GM12878 (cell line): Measurements from ENCODE around the gene LRRC3B. TPM values are rescaled to one million over a fixed set of nuclear protein-coding genes. Genes with fewer than 3 reads are reported as not detected.

Source experiments
- ATAC-seq: fragments of 200-7000 bp; cut with Tn5 transposase; 3 replicates; pipeline ENCODE4 v1.9.1; 2020; ENCODE audit warnings: mild to moderate bottlenecking, moderate library complexity
- BruUV-seq: library from RNA; stranded (reverse); fragments of 400-500 nt; replicated peaks from 2 replicates; lab custom pipeline; 2021; lab: Mats Ljungman, UMichigan
- CTCF ChIA-PET: fragments of 300-600 bp; sonication (Branson Sonifier 250); formaldehyde crosslinking; extraction: SDS; loops from one replicate; lab custom pipeline; 2021; ENCODE audit warnings: inconsistent platforms; lab: Yijun Ruan, JAX
- POLR2A ChIA-PET: fragments of 350-600 bp; formaldehyde crosslinking; extraction: SDS; loops from one replicate; lab custom pipeline; 2021; ENCODE audit warnings: inconsistent platforms; lab: Charles Lee
- RAD21 ChIA-PET: fragments of 300-600 bp; sonication (Branson Sonifier 250); formaldehyde crosslinking; loops from one replicate; lab custom pipeline; 2023; ENCODE audit warnings: antibody characterized with exemption; ENCODE audit not compliant: unreplicated experiment; lab: Charles Lee
- SMC1A ChIA-PET: fragments of 300-600 bp; sonication (Branson Sonifier 250); formaldehyde crosslinking; loops from one replicate; lab custom pipeline; 2023; ENCODE audit not compliant: unreplicated experiment, uncharacterized antibody; lab: Charles Lee
- DNase-seq: peaks from one replicate; pipeline ENCODE4 v3.0.0-alpha.2; 2011; ENCODE audit warnings: low read depth, low spot score
- FAIRE-seq: peaks from 3 replicates; lab custom pipeline; 2011; peaks lifted over from hg19 to GRCh38; lab: Jason Lieb, UNC
- H2AFZ ChIP-seq: 2 replicates; pipeline ENCODE4 v1.6.0; 2011; ENCODE audit warnings: low read depth, low read length, control low read depth; ENCODE audit not compliant: control insufficient read depth
- H3K27ac ChIP-seq: 2 replicates; pipeline ENCODE4 v1.5.1; 2011; ENCODE audit warnings: control low read depth; ENCODE audit not compliant: control insufficient read depth, insufficient read depth
- H3K27me3 ChIP-seq, 2 experiments: replicated peaks in 1 of 2; 2 replicates each; pipeline versions ENCODE4 v1.6.0 to v1.6.1; 2011; ENCODE audit warnings: low read length in 1 of 2; ENCODE audit not compliant: control insufficient read depth in 2 of 2, insufficient read depth in 2 of 2
- H3K36me3 ChIP-seq, 2 experiments: 2 replicates each; pipeline ENCODE4 v1.5.1; 2011; ENCODE audit warnings: low read length in 1 of 2; ENCODE audit not compliant: control insufficient read depth in 2 of 2, insufficient read depth in 2 of 2
- H3K4me1 ChIP-seq: 2 replicates; pipeline ENCODE4 v1.6.1; 2011; ENCODE audit warnings: mild to moderate bottlenecking, low read length, moderate library complexity, mixed read lengths; ENCODE audit not compliant: control insufficient read depth, insufficient read depth
- H3K4me2 ChIP-seq: 2 replicates; pipeline ENCODE4 v1.6.0; 2011; ENCODE audit warnings: control low read depth; ENCODE audit not compliant: control insufficient read depth, insufficient read depth
- H3K4me3 ChIP-seq: fragments of 200-600 bp; sonication (generic); 2 replicates; pipeline ENCODE4 v1.5.1; 2016
- H3K79me2 ChIP-seq: 2 replicates; pipeline ENCODE4 v1.6.0; 2011; ENCODE audit warnings: low read length; ENCODE audit not compliant: control insufficient read depth, insufficient read depth
- H3K9ac ChIP-seq: 2 replicates; pipeline ENCODE4 v1.8.0; 2011; ENCODE audit warnings: low read length, control low read depth, mixed read lengths; ENCODE audit not compliant: control insufficient read depth, insufficient read depth
- H3K9me3 ChIP-seq: replicated peaks from 3 replicates; pipeline ENCODE4 v1.5.1; 2011; ENCODE audit warnings: mild to moderate bottlenecking, low read length; ENCODE audit not compliant: control insufficient read depth, insufficient read depth
- H4K20me1 ChIP-seq: 2 replicates; pipeline ENCODE4 v1.6.0; 2011; ENCODE audit not compliant: control insufficient read depth, insufficient read depth
- ATF7 ChIP-seq: fragments of 450-650 bp; IDR thresholded peaks from 2 replicates; pipeline ENCODE4 v1.6.1; 2016; ENCODE audit warnings: low read depth, mild to moderate bottlenecking
- NFXL1 ChIP-seq: fragments of 450-650 bp; IDR thresholded peaks from 2 replicates; pipeline ENCODE4 v1.6.1; 2017; ENCODE audit warnings: antibody characterized with exemption, mild to moderate bottlenecking, borderline replicate concordance
- SPI1 ChIP-seq: IDR thresholded peaks from 2 replicates; pipeline ENCODE4 v1.6.1; 2011; ENCODE audit warnings: low read depth, mild to moderate bottlenecking, low read length, moderate library complexity, borderline replicate concordance; ENCODE audit not compliant: insufficient read depth
- SUZ12 ChIP-seq: fragments of 200-600 bp; sonication (generic); IDR thresholded peaks from one replicate; pipeline ENCODE4 v1.6.1; 2018; ENCODE audit warnings: antibody characterized with exemption, mild to moderate bottlenecking; ENCODE audit not compliant: unreplicated experiment
- WGBS: methylation state at CpG from one replicate; pipeline ENCODE4 v1.1.6; 2016; ENCODE audit warnings: low lambda C conversion rate; ENCODE audit not compliant: insufficient replicate concordance, insufficient coverage; ENCODE audit errors: missing lambda C conversion rate; 5-methylcytosine and 5-hydroxymethylcytosine counted together
- in situ Hi-C: fragments of 300-500 bp; cut with MboI; formaldehyde crosslinking; loops from 9 replicates; pipeline ENCODE4 v1.14.3; 2018; ENCODE audit warnings: mixed read lengths
- intact Hi-C: fragments of 100-400 bp; cut with micrococcal nuclease; formaldehyde crosslinking; loops from one replicate; pipeline ENCODE4 v1.14.2; 2022; ENCODE audit not compliant: unreplicated experiment
- polyA plus RNA-seq, 11 experiments: library from polyadenylated mRNA; depleted of rRNA in 4 of 11; unstranded in 6 of 11; stranded (reverse) in 5 of 11; fragments of >200 nt; fragmentation: Nextera tagmentation in 4 of 11; fragmentation: Illumina TruSeq in 1 of 11; extraction: Ambion mirVana in 4 of 11; extraction: Trizol in 1 of 11; gene quantifications; 1 replicate in 1 of 11; 2 replicates in 10 of 11; pipeline versions ENCODE4 v1.2.1 to v1.2.3, GENCODE V29; 2011 to 2016; ENCODE audit warnings: inconsistent platforms in 2 of 11, missing spikeins in 2 of 11, low read depth in 1 of 11
- total RNA-seq, 4 experiments: library from RNA; depleted of rRNA in 3 of 4; stranded (reverse); fragments of >200 nt in 3 of 4; fragmentation: Illumina TruSeq in 1 of 4; extraction: Trizol in 1 of 4; gene quantifications; 2 replicates each; pipeline versions ENCODE4 v1.2.1 to v1.2.3, GENCODE V29; 2013 to 2021
- TF ChIP-seq, protein P1 (sequence below): IDR thresholded peaks from 2 replicates; pipeline ENCODE4 v1.6.1; 2012; ENCODE audit warnings: low read depth, low read length, improper control_type of control experiment

LRRC3B gene
- total and polyA plus RNA-seq, 10 of the 15 experiments (the other 5 are each of a cell fraction or from before 2014, with no cell fraction given): not detected

DNA sequence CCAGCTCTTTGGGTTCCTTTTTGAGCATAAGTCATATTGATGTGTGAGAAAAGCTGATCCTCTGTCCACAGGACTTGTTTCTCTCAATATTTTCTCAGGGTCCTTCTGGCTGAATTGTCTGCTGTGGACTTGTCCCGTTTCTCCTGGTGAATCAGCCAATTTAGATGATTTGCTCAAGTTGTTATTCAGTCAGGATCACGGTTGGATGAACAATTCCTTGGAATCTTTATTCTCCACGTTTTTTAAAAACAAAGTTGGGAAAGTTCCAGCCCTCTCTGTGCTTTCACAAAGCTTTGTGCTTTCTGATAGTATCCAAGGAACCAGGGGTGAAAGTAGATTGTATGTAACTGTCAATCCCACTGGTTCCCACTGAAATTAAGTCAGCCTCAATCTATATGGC is 61.3 kb downstream of the LRRC3B start (continued):
- TF ChIP-seq, protein P1, sequence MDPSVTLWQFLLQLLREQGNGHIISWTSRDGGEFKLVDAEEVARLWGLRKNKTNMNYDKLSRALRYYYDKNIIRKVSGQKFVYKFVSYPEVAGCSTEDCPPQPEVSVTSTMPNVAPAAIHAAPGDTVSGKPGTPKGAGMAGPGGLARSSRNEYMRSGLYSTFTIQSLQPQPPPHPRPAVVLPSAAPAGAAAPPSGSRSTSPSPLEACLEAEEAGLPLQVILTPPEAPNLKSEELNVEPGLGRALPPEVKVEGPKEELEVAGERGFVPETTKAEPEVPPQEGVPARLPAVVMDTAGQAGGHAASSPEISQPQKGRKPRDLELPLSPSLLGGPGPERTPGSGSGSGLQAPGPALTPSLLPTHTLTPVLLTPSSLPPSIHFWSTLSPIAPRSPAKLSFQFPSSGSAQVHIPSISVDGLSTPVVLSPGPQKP: no peak
- TF ChIP-seq SUZ12 (no peak), NFXL1 (no peak), ATF7 (no peak)

GRCh38 chr3:26687466-26687865 is 64.9 kb downstream of the LRRC3B start:
- Histone ChIP-seq H3K36me3 (no peaks in the 10 kb centered on the region), H3K4me1 (no peaks in the 10 kb centered on the region), H3K9me3 (no peaks in the 10 kb centered on the region), H3K4me2 (no peak overlapping the region), H3K79me2 (no peaks in the 10 kb centered on the region), H3K9ac (no peak overlapping the region), H4K20me1 (no peaks in the 10 kb centered on the region), H3K4me3 (no peak overlapping the region), H3K27ac (no peak overlapping the region), H3K27me3 (no peaks in the 10 kb centered on the region), H2AFZ (no peak overlapping the region)
- ChIA-PET CTCF (no interaction called here), RAD21 (no interaction called here), SMC1A (interaction anchor here (1.0 kb wide), 1 partner anchor 1009 kb away, joined by 3 read pairs; no protein-coding TSS in a partner anchor), POLR2A (no interaction called here)
- TF ChIP-seq SPI1: no peak
- in situ Hi-C loops (no loop called here), intact Hi-C loops (no loop called here)
- 21% methylated on average over 4 of the region's 4 CpGs for WGBS
- DNase-seq: no peak
- no TSS peak for BruUV-seq
- ATAC-seq: no peak
- no peak for FAIRE-seq
